HL-60 (cell line): ENCODE results near the gene SRPK2.

ENCODE experiments used
- DNase-seq, 2 experiments: peaks; one replicate each; pipeline ENCODE4 v3.0.0-alpha.2; 2010 to 2020; ENCODE audit warnings: low read depth in 1 of 2, low spot score in 1 of 2
- H3K27ac ChIP-seq: fragments of 250-450 bp; sonication (Bioruptor Pico); replicated peaks from 2 replicates; pipeline ENCODE4 v1.5.1; 2020; ENCODE audit warnings: mild to moderate bottlenecking, moderate library complexity
- H3K27me3 ChIP-seq: fragments of 250-450 bp; sonication (Bioruptor Pico); 2 replicates; pipeline ENCODE4 v1.5.1; 2021; ENCODE audit warnings: mild to moderate bottlenecking, moderate library complexity; ENCODE audit not compliant: insufficient read depth, poor library complexity, severe bottlenecking
- H3K4me3 ChIP-seq: replicated peaks from 2 replicates; pipeline ENCODE4 v1.5.1; 2011; ENCODE audit warnings: mild to moderate bottlenecking, control low read depth, low read length; ENCODE audit not compliant: insufficient read depth
- GABPA ChIP-seq: IDR thresholded peaks from 2 replicates; pipeline ENCODE4 v1.6.1; 2012; ENCODE audit warnings: low read depth
- POLR2AphosphoS5 ChIP-seq: IDR thresholded peaks from 2 replicates; pipeline ENCODE4 v1.6.1; 2012; ENCODE audit warnings: low read depth
- REST ChIP-seq: IDR thresholded peaks from 2 replicates; pipeline ENCODE4 v1.6.1; 2012; ENCODE audit warnings: low read depth; ENCODE audit not compliant: insufficient replicate concordance
- SPI1 ChIP-seq: IDR thresholded peaks from 2 replicates; pipeline ENCODE4 v1.6.1; 2012; ENCODE audit warnings: low read depth, mild to moderate bottlenecking, borderline replicate concordance
- TF ChIP-seq, protein P1 (sequence below): IDR thresholded peaks from one replicate; pipeline ENCODE4 v1.5.1; 2011; ENCODE audit warnings: low read length, control low read depth, inconsistent platforms; ENCODE audit not compliant: insufficient read depth

SRPK2 gene

GRCh38 chr7:105219771-105220160, 169.0 kb downstream of the SRPK2 start:
- no peak for DNase-seq
- H3K27ac ChIP-seq: no peak overlapping the region

DNA sequence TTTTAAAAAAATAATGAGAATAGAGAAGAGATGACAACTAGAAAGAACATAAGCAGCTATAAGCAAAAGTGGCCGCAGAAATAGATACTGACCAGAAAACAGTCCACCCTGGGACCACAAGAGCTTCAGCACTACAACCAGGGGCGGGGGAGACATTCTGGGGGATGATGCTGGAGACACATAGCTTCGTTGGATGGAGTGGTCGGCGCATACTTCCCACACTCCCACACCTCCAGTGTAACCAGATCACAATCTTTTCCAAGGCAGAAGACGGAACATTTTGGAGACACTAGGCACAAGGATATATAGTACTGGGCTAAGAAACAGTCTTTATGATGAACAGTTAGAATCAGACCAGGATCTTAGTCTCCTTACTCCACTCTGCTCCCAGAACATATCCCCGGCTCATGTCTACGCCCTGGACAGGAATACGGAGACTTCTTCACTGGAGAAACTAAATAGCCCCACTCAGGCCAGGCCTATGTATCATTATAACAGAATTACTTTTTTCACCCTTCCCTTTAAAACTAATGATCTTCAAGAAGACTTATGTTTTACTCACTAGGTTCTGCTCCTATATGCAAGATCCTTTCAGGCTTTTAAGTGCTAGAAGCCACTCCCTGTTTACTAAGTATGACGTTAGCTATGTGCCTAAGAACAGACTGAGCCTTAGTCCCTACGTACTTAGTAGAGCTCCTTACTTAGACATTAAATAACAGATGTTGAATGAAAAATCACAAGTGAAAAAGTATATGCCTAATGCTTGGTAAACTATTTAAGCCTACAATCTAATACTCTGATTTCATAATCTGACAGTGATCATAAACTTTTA, 169.6 kb downstream of the SRPK2 start:
- no peak for DNase-seq
- H3K4me3 ChIP-seq: no peak overlapping the region
- TF ChIP-seq REST: no peak
- TF ChIP-seq POLR2AphosphoS5: no peak
- TF ChIP-seq SPI1: no peak
- TF ChIP-seq GABPA: no peak
- TF ChIP-seq, protein P1, sequence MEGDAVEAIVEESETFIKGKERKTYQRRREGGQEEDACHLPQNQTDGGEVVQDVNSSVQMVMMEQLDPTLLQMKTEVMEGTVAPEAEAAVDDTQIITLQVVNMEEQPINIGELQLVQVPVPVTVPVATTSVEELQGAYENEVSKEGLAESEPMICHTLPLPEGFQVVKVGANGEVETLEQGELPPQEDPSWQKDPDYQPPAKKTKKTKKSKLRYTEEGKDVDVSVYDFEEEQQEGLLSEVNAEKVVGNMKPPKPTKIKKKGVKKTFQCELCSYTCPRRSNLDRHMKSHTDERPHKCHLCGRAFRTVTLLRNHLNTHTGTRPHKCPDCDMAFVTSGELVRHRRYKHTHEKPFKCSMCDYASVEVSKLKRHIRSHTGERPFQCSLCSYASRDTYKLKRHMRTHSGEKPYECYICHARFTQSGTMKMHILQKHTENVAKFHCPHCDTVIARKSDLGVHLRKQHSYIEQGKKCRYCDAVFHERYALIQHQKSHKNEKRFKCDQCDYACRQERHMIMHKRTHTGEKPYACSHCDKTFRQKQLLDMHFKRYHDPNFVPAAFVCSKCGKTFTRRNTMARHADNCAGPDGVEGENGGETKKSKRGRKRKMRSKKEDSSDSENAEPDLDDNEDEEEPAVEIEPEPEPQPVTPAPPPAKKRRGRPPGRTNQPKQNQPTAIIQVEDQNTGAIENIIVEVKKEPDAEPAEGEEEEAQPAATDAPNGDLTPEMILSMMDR: no peak
- no peaks in the 10 kb centered on the region for H3K27me3 ChIP-seq
- no peak overlapping the region for H3K27ac ChIP-seq

More at GRCh38 chr7:105219771-105220160, 169.0 kb downstream of the SRPK2 start:
- TF ChIP-seq, protein P1: no peak
- TF ChIP-seq REST: no peak
- no peak for TF ChIP-seq SPI1
- TF ChIP-seq GABPA: no peak
- no peak for TF ChIP-seq POLR2AphosphoS5
- Histone ChIP-seq H3K27me3 (no peaks in the 10 kb centered on the region), H3K4me3 (no peak overlapping the region)

DNA sequence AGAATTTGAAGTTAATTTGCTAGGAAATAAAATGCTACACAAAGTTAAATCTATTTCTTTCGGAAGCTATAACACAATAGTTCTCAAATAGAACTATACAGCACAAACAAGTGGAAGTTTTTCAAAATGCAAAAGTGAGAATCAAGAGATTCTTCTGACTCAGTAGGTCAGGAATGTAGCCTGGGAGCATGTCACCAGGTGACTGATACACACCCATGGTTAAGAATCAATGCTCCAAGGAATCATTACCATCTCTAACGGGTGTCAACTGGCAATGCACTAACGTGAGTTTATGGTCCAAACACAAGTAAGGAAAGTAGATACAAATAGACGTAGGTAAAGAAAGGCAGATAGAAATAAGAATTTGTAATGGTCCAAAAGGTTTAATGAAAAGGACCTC, 170.5 kb downstream of the SRPK2 start:
- TF ChIP-seq REST (no peak), POLR2AphosphoS5 (no peak), SPI1 (no peak), GABPA (no peak)
- TF ChIP-seq, protein P1: no peak
- H3K4me3 ChIP-seq: no peak overlapping the region
- no peak for DNase-seq
- H3K27me3 ChIP-seq: no peaks in the 10 kb centered on the region
- H3K27ac ChIP-seq: no peak overlapping the region
